ENCODE results near the gene SLC25A47.

Gene SLC25A47

DNA sequence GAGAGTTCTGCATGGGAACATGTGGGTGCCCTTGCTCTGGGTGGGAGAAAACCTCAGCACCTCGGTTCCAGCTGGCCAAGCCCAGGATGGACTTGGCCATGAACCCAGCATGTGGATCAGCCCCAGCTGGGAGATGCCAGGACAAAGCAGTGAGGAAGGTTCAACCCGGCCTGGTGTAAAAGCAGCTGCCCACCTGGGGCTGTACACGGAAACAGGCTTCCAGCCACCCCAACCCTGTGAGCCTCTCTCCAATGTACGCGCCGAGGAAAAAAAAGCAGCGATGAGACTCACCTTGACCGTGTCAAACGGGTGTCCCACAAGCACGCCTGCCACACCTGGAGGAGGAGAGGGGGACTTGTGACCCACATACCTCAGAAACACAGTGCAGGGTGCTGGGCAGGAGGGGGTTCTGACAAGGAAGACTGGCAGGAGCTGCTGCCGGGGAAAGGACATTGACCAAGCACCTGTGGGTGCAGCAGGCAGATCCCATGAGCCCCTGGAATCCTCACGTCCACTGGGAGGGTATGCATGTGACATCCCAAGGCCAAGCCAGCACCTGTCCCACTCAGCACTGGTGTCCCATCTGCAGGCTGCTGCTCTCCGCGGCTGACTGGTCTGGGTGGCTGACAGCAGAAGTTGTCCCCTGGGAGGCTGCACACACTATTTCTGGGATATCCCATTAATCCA is 24.4 kb upstream of the SLC25A47 start:
- 95% methylated on average over 14 of the region's 14 CpGs for WGBS
- Histone ChIP-seq H3K9ac (ENCODE audit: low read length) (no peak overlapping the region), H2BK15ac (ENCODE audit: low read depth, poor library complexity, severe bottlenecking) (no peak overlapping the region), H2BK12ac (ENCODE audit: low read length in 2 of 2) (peak overlapping the region in 1 of 2 experiments; percentile 50), H3K14ac (ENCODE audit: low read length in 2 of 2) (no peak overlapping the region), H4K8ac (ENCODE audit: low read length) (peak overlapping the region; percentile 23), H3K79me1 (replicated peaks; ENCODE audit: low read length, poor library complexity, severe bottlenecking) (peaks cover 47% of the 10 kb centered on the region), H3K4me3 (ENCODE audit: insufficient read depth in 1 of 2, low read depth in 1 of 2, low read length in 2 of 2) (no peak overlapping the region), H2BK5ac (ENCODE audit: low read depth, low read length, poor library complexity, severe bottlenecking) (no peak overlapping the region), H3K23ac (ENCODE audit: low read length in 2 of 2) (no peak overlapping the region), H2AK5ac (ENCODE audit: low read length, severe bottlenecking) (no peak overlapping the region), H2BK120ac (ENCODE audit: low read depth, low read length) (no peak overlapping the region), H3K18ac (ENCODE audit: low read depth in 1 of 2, low read length in 2 of 2) (no peak overlapping the region), H3K9me3 (ENCODE audit: control insufficient read depth, low read length) (no peaks in the 10 kb centered on the region), H4K91ac (ENCODE audit: low read length) (no peak overlapping the region), H3K27me3 (ENCODE audit: control insufficient read depth in 1 of 2, insufficient read depth in 1 of 2, low read length in 2 of 2) (no peaks in the 10 kb centered on the region), H3K4me2 (ENCODE audit: low read length, poor library complexity, severe bottlenecking) (no peak overlapping the region), H3K4me1 (ENCODE audit: control insufficient read depth, insufficient read depth, low read depth, low read length) (peaks cover 16% of the 10 kb centered on the region), H3K27ac (ENCODE audit: low read length, poor library complexity, severe bottlenecking) (no peak overlapping the region), H3K4ac (ENCODE audit: low read depth in 1 of 2, low read length in 2 of 2) (no peak overlapping the region), H3K36me3 (ENCODE audit: control insufficient read depth in 1 of 2, insufficient read depth in 2 of 2, low read depth in 1 of 2, low read length in 2 of 2) (peaks cover 9 to 46% of the 10 kb centered on the region in 2 experiments), H2AFZ (ENCODE audit: low read depth, low read length) (no peak overlapping the region)
- no peak for DNase-seq

DNA sequence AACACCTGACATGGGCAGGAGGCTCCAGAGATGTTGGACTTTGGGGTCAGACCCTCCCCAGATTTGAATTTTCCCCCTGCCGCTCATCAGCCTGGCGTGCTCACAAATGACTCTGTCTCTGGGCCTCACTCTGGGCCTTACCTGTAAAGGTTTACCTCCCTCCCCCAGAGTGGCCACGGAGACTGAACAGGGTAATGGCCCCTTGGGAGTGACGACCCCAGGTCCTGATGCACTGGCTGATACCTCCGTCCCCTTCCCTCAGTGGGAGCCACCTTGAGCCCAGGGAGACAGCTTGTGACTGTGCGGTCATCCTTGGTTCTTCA is 23.9 kb upstream of the SLC25A47 start:
- Histone ChIP-seq H3K9me3 (ENCODE audit: control insufficient read depth, low read length) (no peaks in the 10 kb centered on the region), H2BK15ac (ENCODE audit: low read depth, poor library complexity, severe bottlenecking) (no peak overlapping the region), H2BK120ac (ENCODE audit: low read depth, low read length) (no peak overlapping the region), H3K27ac (ENCODE audit: low read length, poor library complexity, severe bottlenecking) (no peak overlapping the region), H2BK5ac (ENCODE audit: low read depth, low read length, poor library complexity, severe bottlenecking) (no peak overlapping the region), H3K4me2 (ENCODE audit: low read length, poor library complexity, severe bottlenecking) (no peak overlapping the region), H3K4me1 (ENCODE audit: control insufficient read depth, insufficient read depth, low read depth, low read length) (peaks cover 19% of the 10 kb centered on the region), H3K4me3 (ENCODE audit: insufficient read depth in 1 of 2, low read depth in 1 of 2, low read length in 2 of 2) (no peak overlapping the region), H4K8ac (ENCODE audit: low read length) (no peak overlapping the region), H2AK5ac (ENCODE audit: low read length, severe bottlenecking) (no peak overlapping the region), H3K14ac (ENCODE audit: low read length in 2 of 2) (no peak overlapping the region), H3K23ac (ENCODE audit: low read length in 2 of 2) (no peak overlapping the region), H3K36me3 (ENCODE audit: control insufficient read depth in 1 of 2, insufficient read depth in 2 of 2, low read depth in 1 of 2, low read length in 2 of 2) (peaks cover 9 to 50% of the 10 kb centered on the region in 2 experiments), H3K4ac (ENCODE audit: low read depth in 1 of 2, low read length in 2 of 2) (no peak overlapping the region), H2AFZ (ENCODE audit: low read depth, low read length) (no peak overlapping the region), H3K18ac (ENCODE audit: low read depth in 1 of 2, low read length in 2 of 2) (no peak overlapping the region), H2BK12ac (ENCODE audit: low read length in 2 of 2) (no peak overlapping the region), H3K9ac (ENCODE audit: low read length) (no peak overlapping the region), H4K91ac (ENCODE audit: low read length) (no peak overlapping the region), H3K79me1 (replicated peaks; ENCODE audit: low read length, poor library complexity, severe bottlenecking) (peaks cover 52% of the 10 kb centered on the region), H3K27me3 (ENCODE audit: control insufficient read depth in 1 of 2, insufficient read depth in 1 of 2, low read length in 2 of 2) (no peaks in the 10 kb centered on the region)
- 95% methylated on average over 6 of the region's 6 CpGs for WGBS
- no peak for DNase-seq

DNA sequence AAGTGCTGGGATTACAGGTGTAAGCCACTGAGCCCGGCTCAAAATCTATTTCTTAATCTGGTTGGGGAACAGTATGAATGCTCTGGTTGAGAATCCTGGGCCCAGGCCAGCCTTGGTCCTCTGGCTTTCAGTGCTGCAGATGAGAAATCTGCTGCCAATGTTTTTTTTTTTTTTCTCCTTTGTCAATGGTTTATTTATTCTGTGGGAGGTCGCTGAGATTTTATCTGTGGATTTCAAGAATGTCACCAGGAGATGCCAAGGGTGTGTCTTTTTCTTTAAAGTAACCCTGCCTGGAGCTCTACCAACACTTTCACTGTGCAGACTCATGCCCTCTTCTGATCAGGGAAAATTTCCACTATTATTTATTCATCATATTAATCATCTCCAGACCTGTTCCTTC is 20.5 kb upstream of the SLC25A47 start:
- DNase-seq, result no peak
- 96% methylated on average over 1 of the region's 2 CpGs for WGBS
- no peak overlapping the region for H3K9ac ChIP-seq (ENCODE audit: low read length)
- no peak overlapping the region for H3K4me3 ChIP-seq (ENCODE audit: insufficient read depth in 1 of 2, low read depth in 1 of 2, low read length in 2 of 2)
- no peak overlapping the region for H4K91ac ChIP-seq (ENCODE audit: low read length)
- no peak overlapping the region for H2BK120ac ChIP-seq (ENCODE audit: low read depth, low read length)
- no peak overlapping the region for H2AK5ac ChIP-seq (ENCODE audit: low read length, severe bottlenecking)
- H2BK5ac ChIP-seq (ENCODE audit: low read depth, low read length, poor library complexity, severe bottlenecking), result no peak overlapping the region
- H3K4me2 ChIP-seq (ENCODE audit: low read length, poor library complexity, severe bottlenecking), result no peak overlapping the region
- no peak overlapping the region for H2BK12ac ChIP-seq (ENCODE audit: low read length in 2 of 2)
- no peak overlapping the region for H3K27ac ChIP-seq (ENCODE audit: low read length, poor library complexity, severe bottlenecking)
- no peak overlapping the region for H2BK15ac ChIP-seq (ENCODE audit: low read depth, poor library complexity, severe bottlenecking)
- H3K23ac ChIP-seq (ENCODE audit: low read length in 2 of 2), result no peak overlapping the region
- H4K8ac ChIP-seq (ENCODE audit: low read length), result no peak overlapping the region
- H2AFZ ChIP-seq (ENCODE audit: low read depth, low read length), result no peak overlapping the region
- peaks cover 49% of the 10 kb centered on the region for H3K79me1 ChIP-seq (replicated peaks; ENCODE audit: low read length, poor library complexity, severe bottlenecking)
- H3K9me3 ChIP-seq (ENCODE audit: control insufficient read depth, low read length), result no peaks in the 10 kb centered on the region
- H3K27me3 ChIP-seq (ENCODE audit: control insufficient read depth in 1 of 2, insufficient read depth in 1 of 2, low read length in 2 of 2), result no peaks in the 10 kb centered on the region
- no peak overlapping the region for H3K4ac ChIP-seq (ENCODE audit: low read depth in 1 of 2, low read length in 2 of 2)
- peaks cover 31% of the 10 kb centered on the region for H3K4me1 ChIP-seq (ENCODE audit: control insufficient read depth, insufficient read depth, low read depth, low read length)
- no peak overlapping the region for H3K18ac ChIP-seq (ENCODE audit: low read depth in 1 of 2, low read length in 2 of 2)
- H3K14ac ChIP-seq (ENCODE audit: low read length in 2 of 2), result no peak overlapping the region
- peaks cover 9 to 30% of the 10 kb centered on the region in 2 experiments for H3K36me3 ChIP-seq (ENCODE audit: control insufficient read depth in 1 of 2, insufficient read depth in 2 of 2, low read depth in 1 of 2, low read length in 2 of 2)

DNA sequence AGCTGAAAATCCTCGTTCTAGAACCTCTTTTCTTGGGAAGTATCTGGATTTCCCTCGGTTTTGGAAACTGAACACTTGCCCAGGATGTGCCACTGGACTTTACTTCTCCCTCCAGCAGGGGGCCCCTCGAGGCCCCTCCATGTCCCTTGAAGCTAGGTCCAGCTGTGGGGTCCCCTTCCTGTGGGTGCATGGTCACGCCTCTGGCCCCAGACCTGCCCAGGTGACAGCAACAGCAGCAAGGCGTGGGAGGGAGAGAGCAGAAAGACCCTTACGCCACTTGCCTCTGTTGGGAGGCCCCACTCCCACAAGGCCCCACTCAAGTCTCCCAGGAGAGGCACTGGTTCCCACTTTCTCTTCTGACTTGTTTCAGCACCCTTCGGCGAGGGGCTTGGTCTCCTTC is 20.0 kb upstream of the SLC25A47 start:
- no peak overlapping the region for H3K4me2 ChIP-seq (ENCODE audit: low read length, poor library complexity, severe bottlenecking)
- H2BK15ac ChIP-seq (ENCODE audit: low read depth, poor library complexity, severe bottlenecking), result no peak overlapping the region
- peaks cover 8 to 25% of the 10 kb centered on the region in 2 experiments for H3K36me3 ChIP-seq (ENCODE audit: control insufficient read depth in 1 of 2, insufficient read depth in 2 of 2, low read depth in 1 of 2, low read length in 2 of 2)
- H3K23ac ChIP-seq (ENCODE audit: low read length in 2 of 2), result no peak overlapping the region
- no peak overlapping the region for H3K27ac ChIP-seq (ENCODE audit: low read length, poor library complexity, severe bottlenecking)
- peaks cover 50% of the 10 kb centered on the region for H3K79me1 ChIP-seq (replicated peaks; ENCODE audit: low read length, poor library complexity, severe bottlenecking)
- peaks cover 36% of the 10 kb centered on the region for H3K4me1 ChIP-seq (ENCODE audit: control insufficient read depth, insufficient read depth, low read depth, low read length)
- DNase-seq, result peak; percentile 38
- no peak overlapping the region for H2BK5ac ChIP-seq (ENCODE audit: low read depth, low read length, poor library complexity, severe bottlenecking)
- no peak overlapping the region for H3K14ac ChIP-seq (ENCODE audit: low read length in 2 of 2)
- no peak overlapping the region for H2AK5ac ChIP-seq (ENCODE audit: low read length, severe bottlenecking)
- no peak overlapping the region for H4K91ac ChIP-seq (ENCODE audit: low read length)
- H2BK12ac ChIP-seq (ENCODE audit: low read length in 2 of 2), result no peak overlapping the region
- no peak overlapping the region for H3K4ac ChIP-seq (ENCODE audit: low read depth in 1 of 2, low read length in 2 of 2)
- whole genome bisulfite sequencing, result 87% methylated on average over 8 of the region's 8 CpGs
- H3K9ac ChIP-seq (ENCODE audit: low read length), result no peak overlapping the region
- no peak overlapping the region for H3K18ac ChIP-seq (ENCODE audit: low read depth in 1 of 2, low read length in 2 of 2)
- no peak overlapping the region for H2BK120ac ChIP-seq (ENCODE audit: low read depth, low read length)
- no peak overlapping the region for H2AFZ ChIP-seq (ENCODE audit: low read depth, low read length)
- no peaks in the 10 kb centered on the region for H3K9me3 ChIP-seq (ENCODE audit: control insufficient read depth, low read length)
- no peak overlapping the region for H3K4me3 ChIP-seq (ENCODE audit: insufficient read depth in 1 of 2, low read depth in 1 of 2, low read length in 2 of 2)
- no peaks in the 10 kb centered on the region for H3K27me3 ChIP-seq (ENCODE audit: control insufficient read depth in 1 of 2, insufficient read depth in 1 of 2, low read length in 2 of 2)
- H4K8ac ChIP-seq (ENCODE audit: low read length), result peak overlapping the region; percentile 7

All from mesenchymal stem cell (in vitro differentiated cells and primary cell).